A673 (cell line): ENCODE measurements around the gene SNRPD2.

Experiments used
- EZH2 ChIP-seq: fragments of 200-600 bp; sonication (generic); IDR thresholded peaks from 2 replicates; pipeline ENCODE4 v1.6.1; 2017; ENCODE audit warnings: borderline replicate concordance, low read depth, mild to moderate bottlenecking, mixed read lengths, antibody characterized with exemption, low read length; ENCODE audit not compliant: poor library complexity, severe bottlenecking
- TF ChIP-seq, protein P1 (sequence below): fragments of 300-800, 200-600 bp; sonication (generic); conservative IDR thresholded peaks from 2 replicates; pipeline ENCODE4 v1.5.1; 2017; ENCODE audit warnings: low read depth, mild to moderate bottlenecking, antibody characterized with exemption, low read length, moderate library complexity, mixed read lengths

DNA sequence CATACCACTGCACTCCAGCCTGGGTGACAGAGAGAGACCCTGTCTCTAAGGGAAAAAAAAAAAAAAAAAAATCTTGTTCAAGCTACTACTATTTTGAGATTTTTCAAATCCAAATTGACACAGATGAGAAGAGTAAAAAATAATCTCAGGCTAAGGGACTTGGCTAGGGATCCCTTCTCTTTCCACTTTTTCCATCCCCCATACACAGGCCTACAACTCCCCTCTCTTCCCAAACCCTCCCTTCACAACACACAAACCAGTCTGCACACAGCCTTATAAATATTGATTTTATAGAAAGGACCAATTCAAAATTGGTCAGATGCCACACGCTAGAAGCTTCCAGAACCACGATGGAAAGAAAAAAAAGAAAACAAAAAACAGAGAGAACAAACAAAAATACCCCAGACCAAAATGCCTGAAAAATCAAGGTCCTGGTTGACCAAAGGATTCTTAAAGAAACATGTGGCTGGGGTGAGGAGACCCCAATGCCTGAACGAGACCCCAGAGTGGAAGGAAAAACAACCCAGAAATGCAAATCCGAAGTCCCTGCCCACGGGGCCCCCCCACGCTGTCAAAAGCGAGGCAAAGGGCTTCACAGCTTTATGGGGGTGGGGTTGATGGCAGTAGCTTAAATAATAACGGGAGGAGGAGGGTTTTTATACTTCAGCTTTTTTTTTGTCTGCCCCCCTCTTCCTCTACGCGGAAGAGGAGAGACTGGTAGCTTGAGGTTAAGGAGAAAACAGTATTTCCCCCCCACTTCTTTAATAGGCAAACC is 18.8 kb upstream of the SNRPD2 start:
- TF ChIP-seq, protein P1, sequence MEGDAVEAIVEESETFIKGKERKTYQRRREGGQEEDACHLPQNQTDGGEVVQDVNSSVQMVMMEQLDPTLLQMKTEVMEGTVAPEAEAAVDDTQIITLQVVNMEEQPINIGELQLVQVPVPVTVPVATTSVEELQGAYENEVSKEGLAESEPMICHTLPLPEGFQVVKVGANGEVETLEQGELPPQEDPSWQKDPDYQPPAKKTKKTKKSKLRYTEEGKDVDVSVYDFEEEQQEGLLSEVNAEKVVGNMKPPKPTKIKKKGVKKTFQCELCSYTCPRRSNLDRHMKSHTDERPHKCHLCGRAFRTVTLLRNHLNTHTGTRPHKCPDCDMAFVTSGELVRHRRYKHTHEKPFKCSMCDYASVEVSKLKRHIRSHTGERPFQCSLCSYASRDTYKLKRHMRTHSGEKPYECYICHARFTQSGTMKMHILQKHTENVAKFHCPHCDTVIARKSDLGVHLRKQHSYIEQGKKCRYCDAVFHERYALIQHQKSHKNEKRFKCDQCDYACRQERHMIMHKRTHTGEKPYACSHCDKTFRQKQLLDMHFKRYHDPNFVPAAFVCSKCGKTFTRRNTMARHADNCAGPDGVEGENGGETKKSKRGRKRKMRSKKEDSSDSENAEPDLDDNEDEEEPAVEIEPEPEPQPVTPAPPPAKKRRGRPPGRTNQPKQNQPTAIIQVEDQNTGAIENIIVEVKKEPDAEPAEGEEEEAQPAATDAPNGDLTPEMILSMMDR, result no peak
- TF ChIP-seq EZH2, result no peak
